G401 (cell line): ENCODE data around the gene RERE. TPM values are rescaled to one million over a fixed set of nuclear protein-coding genes. Genes with fewer than 3 reads are reported as not detected.

Experiments used
- DNase-seq: peaks from one replicate; pipeline ENCODE4 v3.0.0-alpha.2; 2015; ENCODE audit warnings: low spot score
- in situ Hi-C: cut with HindIII; loops from 2 replicates; pipeline ENCODE4 v1.10.0; 2016; ENCODE audit warnings: low sequenced_read_pairs, mixed read lengths
- total RNA-seq: library from RNA; depleted of rRNA; stranded (reverse); fragments of >200 nt; shearing (Covaris generic); gene quantifications from 2 replicates; pipeline ENCODE4 v1.2.3, GENCODE V29; 2014

The RERE gene
- total RNA-seq, 1 experiment from 2014 or later: 22.6 TPM

DNA sequence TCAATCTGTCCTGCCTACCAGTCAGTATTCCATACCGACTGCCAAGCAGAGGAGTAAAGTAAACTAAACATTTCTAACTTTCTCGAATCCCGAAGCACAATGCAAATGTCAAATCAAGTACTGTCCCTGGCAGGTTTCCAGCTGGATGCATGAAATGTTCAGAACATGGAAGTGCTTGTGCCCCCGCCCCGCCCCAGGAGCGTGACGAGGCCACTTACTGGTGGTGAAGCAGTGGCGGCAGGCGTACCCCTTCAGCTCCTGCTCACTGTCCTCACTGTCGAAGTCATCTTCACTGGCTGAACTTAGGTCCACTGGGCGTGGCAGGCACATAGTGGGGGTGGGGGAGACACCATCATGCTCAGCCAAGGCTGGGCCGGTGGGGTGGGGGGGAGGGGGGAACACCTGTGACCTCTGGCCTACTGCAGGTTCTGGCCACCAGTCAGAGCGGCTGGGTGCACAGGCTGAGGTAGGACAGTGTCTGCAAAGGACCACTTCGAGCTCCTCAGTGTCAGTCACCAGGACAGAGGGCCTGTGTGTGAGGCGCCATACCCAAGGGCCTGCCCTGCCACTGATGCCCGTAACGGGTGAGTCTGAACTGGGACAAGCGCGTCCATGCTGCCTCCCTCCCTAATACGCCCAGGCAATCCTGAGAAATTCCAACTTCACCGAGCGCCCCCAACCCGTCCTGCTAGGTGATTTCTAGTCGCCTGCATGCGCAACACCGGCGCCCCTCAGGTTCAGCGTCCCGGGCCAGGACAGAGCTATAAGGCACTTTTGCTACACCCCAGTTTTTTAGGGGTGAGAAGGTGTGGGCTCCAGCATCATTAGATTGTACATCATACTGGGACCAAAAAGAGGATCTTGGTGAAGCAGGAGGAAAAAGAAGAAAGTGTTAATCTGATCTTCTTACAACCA lies 452.7 kb downstream of the RERE start:
- in situ Hi-C loops: no loop called here
- DNase-seq: no peak

DNA sequence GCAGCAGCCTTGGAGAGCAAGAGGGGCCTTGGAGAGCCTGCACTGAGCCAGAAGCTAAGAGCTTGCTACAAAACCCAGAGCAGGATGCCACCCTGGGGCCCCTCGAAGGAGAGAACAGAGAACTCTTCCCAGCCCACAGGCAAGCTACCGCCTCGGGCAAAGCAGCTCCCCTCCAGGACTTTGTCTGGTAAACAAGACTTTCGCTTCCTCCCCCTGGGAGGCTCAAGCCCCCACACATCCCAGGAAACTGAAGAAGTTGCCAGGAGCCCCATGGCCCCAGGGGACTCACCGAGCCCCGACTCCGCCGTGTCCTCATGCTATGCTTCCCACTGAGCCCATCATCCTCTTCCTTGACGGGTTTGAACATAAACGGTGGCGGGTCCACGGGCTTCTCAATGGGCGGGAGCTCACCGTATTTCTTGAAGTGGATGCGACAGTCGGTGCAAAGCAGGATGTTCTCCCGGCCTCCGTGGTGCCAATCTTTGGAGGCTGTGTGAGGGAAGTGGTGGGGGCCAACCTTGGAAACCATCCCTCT lies 453.6 kb downstream of the RERE start:
- in situ Hi-C loops: no loop called here
- DNase-seq: no peak

DNA sequence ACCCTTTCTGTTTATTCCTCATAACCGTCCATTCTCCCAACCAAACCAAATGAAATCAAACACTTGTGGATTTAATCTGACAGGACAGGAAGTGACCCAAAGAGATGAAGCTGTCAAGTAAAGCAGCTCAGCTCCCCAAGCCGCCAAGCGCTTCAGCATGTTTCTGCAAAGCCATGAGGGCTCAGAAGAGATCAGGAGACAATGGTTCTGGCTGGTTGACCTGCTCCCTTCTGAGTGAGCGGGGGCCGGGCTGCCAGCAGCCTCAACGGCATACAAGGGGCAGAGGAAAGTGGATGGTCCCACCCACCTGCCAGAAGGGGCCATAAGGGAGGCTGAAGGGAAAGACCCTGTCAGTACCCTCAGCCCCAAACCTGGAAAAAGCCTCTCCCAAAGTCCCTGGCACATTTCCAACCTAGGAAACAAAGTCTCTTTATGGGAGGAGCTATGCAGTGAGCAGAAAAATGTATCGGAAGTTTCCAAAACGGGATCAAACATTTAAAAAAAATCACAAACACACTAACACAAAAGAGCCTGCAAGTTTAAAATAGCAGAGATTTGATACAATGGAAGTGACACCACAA lies 454.2 kb downstream of the RERE start:
- in situ Hi-C loops: no loop called here
- no peak for DNase-seq

DNA sequence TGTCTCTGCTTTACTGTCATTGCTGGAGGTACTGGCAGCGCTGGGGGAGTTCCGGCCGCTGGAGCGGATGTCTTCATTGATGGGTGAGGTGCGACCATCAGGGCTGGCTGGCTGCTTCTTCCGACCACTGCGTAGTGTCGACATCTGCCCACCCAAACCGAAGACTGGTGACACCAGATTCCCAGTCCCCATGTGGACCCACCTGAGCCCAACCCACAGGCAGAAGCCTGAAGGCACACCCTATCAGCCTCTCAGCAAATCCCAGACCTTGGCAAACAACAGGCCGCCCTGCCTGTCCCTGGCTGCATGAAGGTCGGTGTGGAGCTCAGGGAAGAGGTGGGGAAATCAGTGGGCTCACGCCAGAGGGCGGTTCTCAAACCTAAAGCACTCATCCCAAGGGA lies 454.7 kb downstream of the RERE start:
- no peak for DNase-seq
- in situ Hi-C loops: no loop called here

DNA sequence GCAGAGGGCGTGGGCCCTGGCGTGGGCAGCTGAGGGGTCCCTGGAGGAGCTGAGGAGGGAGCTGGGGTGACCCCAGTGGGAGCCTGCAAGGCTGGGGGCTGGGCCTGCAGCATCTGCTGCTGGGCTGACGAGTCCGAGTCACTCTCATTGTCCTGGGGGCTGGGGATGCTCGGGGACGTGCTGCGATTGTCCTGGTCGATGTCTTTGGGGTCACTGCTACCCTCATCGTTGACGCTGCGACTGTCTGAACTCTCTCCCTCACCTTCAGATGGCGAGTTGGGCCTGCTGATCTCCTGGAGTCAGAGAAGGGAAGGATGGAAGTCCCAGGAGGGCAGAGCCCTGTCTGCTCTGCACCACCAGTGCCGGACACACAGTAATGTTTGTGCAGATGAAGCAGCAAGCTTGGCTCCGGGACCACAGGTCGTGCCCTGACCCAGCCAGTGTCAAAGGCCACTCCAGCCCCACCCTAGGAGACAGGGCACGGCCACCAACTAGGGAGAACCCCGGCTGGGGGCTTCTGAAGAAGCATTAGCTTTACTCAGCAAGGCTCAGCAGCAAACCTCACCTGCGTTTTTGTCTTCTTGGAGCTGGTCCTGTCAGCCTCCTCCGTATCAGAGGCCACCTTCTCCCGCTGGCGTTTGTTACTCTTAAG lies 456.1 kb downstream of the RERE start:
- DNase-seq: no peak
- in situ Hi-C loops: no loop called here

GRCh38 chr1:8360493-8361197 lies 456.8 kb downstream of the RERE start:
- DNase-seq: no peak

GRCh38 chr1:8359617-8360481 lies 457.6 kb downstream of the RERE start:
- in situ Hi-C loops: no loop called here
- DNase-seq: no peak

More at GRCh38 chr1:8360493-8361197, 456.8 kb downstream of the RERE start:
- in situ Hi-C loops: no loop called here

DNA sequence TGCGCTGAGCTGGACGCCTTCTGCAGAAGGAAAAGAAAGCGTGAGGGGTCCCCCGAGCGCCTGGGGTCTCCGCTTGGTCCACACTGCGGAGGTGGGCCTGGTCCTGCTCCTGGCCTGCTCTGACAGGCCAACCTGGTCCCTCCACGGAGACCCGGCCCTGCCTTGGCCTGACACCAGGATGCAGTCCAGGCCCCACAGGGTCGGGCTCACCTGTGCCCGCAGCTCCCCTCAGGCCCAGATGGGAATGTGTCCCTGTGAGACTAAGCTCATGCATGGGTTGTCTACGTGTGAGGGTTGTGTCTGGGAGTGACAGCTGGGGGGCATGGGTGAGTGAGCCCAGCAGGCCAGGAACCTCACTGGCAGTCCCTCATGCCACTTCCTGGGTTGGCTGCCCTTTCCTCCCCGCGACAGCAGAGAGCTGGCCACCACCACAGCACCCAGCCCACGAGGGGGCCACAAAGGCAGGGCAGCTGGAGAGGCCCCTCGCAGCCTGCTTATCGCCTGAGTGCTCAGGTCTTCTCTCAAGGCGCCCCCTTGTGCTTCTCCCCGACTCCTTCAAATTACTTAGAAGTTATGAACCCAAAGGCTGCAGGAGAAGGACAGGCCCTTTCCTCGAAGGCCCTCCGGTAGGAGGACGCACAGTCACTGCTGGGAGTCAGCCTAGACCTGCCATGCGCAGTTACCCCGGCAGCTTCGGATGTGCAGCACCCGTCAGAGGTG lies 458.4 kb downstream of the RERE start:
- no peak for DNase-seq
- in situ Hi-C loops: no loop called here

- no peak for DNase-seq
- in situ Hi-C loops: no loop called here
Measured at GRCh38 chr1:8358241-8358896, 459.1 kb downstream of the RERE start.

GRCh38 chr1:8357329-8358101 lies 459.9 kb downstream of the RERE start:
- in situ Hi-C loops: no loop called here
- no peak for DNase-seq

GRCh38 chr1:8356256-8357209 lies 460.9 kb downstream of the RERE start:
- in situ Hi-C loops: no loop called here
- DNase-seq: no peak

DNA sequence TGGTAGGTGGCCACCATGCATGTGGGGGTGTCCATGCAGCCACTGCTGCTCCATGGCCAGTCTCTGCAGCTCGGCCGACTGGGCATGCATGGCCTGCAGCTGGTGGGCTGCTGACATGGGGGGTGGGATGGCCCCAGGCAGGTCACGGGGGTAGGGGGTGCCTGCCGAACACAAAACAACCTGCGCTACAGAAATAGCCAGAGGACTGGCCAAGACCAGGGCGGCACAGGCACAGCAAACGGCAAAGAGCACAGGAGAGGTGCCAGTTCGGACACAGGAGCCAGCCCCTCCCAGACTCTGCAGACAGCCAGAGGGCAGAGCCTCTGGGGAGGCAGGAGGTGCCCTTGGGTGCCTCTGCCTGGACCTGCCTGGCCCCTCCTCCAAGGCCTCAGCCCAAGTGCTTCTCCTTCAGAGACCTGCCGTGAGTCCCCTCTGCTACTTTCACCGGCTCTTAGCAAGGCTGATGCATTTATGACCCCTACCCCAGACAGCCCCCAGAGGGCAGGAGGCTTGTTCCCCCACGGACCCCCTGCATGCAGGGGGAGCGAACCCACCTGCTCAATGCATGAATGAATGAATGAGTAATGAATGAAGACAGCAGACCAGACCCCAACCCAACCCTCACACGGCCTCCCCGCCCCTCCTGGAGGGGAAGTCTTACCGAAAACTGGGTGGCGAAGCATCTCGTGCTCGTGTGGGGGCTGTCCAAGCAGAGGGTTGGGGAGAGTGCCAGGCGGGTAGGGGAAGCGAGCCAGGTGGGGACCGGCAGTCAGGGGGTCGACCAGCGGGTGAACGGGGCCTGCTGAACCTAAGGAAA lies 461.8 kb downstream of the RERE start:
- no peak for DNase-seq
- in situ Hi-C loops: no loop called here

- in situ Hi-C loops: no loop called here
- DNase-seq: peak; percentile 55
Measured at GRCh38 chr1:8354038-8354437, 463.4 kb downstream of the RERE start.

DNA sequence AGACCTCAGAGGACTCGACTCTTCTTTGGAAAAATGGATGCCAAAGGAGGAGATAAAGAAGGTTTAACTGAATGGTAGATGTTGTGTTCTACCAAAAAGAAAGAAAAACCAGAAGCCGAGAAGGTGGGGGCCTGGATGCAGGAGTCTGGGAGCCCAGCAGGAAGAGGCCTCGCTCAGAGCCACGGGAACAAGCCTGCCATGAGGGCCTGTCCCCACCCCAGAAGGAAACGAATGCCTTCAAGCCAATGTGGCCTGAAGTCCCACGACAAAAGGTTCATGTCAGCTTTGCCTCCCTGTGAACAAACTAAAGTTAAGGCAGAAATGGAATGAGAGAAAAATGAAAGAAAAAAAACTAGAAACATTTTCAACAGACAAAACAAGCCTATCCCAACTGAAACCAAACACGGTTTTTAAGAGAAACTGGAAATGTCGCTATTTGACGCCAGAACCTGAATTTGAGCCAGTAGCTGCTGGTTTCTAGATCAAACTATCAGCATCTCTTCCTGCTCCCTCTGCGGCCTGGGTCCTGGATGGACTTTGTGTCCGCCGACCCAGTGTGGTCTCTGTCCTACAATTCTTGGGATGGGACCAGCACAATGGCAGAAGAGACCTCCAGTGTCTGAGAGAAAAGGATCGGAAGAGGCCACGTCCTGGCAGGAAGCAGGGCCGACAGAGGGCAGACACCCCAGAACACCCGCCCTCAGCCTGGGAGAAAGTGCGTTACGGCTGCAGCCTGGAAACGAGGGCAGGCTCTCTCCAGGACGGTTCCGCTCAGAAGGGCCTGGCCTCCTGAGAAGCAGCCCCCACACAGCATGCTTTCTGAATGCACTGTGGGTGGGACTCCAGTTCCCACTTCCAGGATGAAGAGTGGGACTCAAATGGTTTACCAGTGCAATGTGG lies 464.3 kb downstream of the RERE start:
- no peak for DNase-seq
- in situ Hi-C loops: no loop called here
